Choroid plexus epithelial cell (primary cell): ENCODE data around the gene CXXC5.

Experiments
- DNase-seq: peaks from one replicate; pipeline ENCODE4 v3.0.0-alpha.2; 2010; ENCODE audit warnings: low read depth
- H3K4me3 ChIP-seq: 2 replicates; pipeline ENCODE4 v1.5.1; 2011; ENCODE audit warnings: low read depth, mild to moderate bottlenecking, control low read depth, low read length, moderate library complexity
- TF ChIP-seq, protein P1 (sequence below): conservative IDR thresholded peaks from 2 replicates; pipeline ENCODE4 v1.5.1; 2011; ENCODE audit warnings: low read depth, mild to moderate bottlenecking, control low read depth, inconsistent platforms, low read length, moderate library complexity

CXXC5 gene

GRCh38 chr5:139667001-139667729 lies 19.0 kb downstream of the CXXC5 start:
- TF ChIP-seq, protein P1, sequence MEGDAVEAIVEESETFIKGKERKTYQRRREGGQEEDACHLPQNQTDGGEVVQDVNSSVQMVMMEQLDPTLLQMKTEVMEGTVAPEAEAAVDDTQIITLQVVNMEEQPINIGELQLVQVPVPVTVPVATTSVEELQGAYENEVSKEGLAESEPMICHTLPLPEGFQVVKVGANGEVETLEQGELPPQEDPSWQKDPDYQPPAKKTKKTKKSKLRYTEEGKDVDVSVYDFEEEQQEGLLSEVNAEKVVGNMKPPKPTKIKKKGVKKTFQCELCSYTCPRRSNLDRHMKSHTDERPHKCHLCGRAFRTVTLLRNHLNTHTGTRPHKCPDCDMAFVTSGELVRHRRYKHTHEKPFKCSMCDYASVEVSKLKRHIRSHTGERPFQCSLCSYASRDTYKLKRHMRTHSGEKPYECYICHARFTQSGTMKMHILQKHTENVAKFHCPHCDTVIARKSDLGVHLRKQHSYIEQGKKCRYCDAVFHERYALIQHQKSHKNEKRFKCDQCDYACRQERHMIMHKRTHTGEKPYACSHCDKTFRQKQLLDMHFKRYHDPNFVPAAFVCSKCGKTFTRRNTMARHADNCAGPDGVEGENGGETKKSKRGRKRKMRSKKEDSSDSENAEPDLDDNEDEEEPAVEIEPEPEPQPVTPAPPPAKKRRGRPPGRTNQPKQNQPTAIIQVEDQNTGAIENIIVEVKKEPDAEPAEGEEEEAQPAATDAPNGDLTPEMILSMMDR: no peak
- no peak for DNase-seq
- no peak overlapping the region for H3K4me3 ChIP-seq

DNA sequence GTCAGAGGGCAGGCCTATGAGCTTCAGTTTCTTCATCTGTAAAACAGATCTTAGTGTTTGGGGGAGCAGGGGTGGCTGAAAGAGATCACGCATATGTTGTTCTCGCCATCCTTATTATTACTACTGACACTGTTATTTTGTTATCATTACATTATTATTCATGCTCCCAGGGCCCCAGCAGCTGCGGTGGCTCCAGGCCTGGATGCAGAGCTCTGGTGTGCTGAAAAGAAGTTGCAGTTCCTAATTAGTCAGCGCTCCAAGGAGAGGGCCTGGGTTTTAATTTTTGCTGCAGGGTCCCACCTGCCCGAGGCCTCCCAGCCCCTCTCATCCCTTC lies 19.5 kb downstream of the CXXC5 start:
- TF ChIP-seq, protein P1: no peak
- no peak overlapping the region for H3K4me3 ChIP-seq
- DNase-seq: no peak

DNA sequence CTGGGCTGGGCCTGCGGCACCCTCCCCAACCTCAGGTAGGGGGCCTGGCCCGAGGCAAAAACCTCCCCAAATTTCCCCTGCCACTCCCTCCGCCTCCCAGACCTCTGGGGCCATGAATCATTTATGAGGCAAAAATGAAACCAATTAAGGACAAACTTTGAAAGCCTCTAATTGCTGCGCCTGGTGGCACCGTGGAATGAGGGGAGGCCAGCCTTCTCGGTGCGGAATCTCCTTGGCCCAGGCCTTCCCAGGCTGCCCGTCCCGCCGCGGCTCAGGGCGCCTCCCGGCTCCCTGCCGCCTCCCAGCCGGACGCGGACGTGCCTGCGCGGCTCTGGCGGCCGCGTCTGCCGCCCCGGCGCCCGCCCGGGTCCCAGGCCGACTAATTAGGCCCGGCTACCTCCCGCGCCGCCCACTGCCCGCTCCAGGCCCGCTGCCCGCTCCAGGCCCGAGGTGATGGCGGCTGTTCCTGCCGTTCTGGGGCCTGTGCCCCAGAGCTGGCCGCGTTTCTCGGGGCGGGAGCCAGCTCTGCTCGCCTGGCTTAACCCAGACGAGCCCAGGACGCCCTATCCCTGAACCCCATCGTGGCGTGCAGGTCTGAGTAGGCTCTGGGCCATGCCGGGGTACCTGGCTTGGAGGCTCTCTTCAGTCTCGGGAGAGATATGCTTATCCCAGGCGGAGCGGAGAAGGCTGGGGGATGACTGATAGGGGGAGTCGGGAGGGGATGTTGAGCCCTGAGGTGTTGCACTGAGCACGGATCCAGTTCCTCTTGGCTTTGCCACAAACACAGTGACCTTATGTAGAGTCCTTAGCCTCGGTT lies 20.1 kb downstream of the CXXC5 start:
- no peak for DNase-seq
- TF ChIP-seq, protein P1: no peak
- peak overlapping the region; percentile 41 for H3K4me3 ChIP-seq

GRCh38 chr5:139668924-139669661 lies 20.9 kb downstream of the CXXC5 start:
- TF ChIP-seq, protein P1: no peak
- DNase-seq: no peak
- H3K4me3 ChIP-seq: no peak overlapping the region

DNA sequence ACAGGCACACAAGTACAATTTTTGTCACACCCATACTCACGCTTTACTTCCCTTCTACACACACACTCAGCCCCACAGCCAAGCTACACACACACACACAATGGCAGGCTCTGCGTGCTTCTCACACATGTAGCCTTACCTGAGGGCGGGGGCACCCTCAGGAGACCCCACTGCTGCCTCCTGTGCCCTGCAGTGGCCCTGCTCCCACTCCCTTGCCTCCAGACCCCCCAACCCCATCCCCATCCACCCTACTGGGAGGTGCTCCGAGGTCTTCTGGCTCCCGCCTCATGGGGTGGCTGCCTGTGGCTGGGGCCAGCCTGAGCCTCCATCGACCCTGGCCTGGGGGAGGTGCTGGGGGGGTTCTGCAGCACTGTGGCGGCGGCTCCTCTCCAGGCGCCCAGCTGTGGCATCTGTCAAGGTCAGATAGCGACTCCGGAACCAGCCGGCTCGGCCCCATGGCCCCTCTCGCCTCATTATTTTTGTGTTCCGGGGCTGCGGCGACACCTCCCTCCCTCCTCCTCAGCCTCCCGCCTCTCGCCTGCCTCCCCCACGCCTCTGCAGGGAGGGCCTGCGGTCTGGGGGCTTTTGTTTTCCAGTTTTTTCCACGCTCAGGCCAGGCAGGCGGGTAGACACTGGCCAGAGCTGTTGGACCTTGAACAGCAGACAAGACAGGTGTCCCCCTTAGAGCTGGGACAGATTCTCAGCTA lies 21.7 kb downstream of the CXXC5 start:
- H3K4me3 ChIP-seq: no peak overlapping the region
- TF ChIP-seq, protein P1: no peak
- DNase-seq: no peak

DNA sequence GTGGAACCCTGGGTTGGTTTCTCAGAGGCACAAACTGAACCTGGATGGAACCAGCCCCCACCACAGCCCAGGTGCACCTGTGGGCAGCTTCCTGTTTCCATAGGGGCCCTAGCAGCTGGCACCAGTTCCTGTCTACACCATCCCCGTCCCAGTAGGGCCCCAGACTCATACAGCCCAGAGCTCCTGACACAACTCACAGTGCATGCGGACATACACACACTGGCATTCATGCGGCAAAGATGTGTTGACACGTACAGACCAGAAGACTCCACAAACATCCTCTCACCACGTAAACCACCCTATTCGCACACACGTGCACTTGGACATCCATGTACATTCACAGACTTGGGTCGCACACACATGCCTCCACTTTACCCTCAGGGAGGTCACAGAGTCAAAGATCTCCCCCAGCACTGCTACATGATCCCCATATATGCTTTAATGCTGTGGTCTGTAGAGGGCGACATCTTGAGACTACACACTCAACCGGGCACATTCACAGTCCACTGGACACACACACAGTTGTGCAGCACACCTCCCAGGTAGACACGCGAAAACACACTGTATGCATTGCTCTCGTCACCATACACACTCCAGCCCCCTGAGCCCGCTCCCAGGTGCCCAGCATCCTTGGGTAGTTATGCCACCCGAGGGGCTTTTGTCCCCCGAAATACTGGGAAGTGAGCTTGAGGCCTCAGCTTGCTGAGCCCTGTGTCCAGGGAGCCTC lies 22.4 kb downstream of the CXXC5 start:
- no peak overlapping the region for H3K4me3 ChIP-seq
- TF ChIP-seq, protein P1: peak; percentile 55
- DNase-seq: no peak
